Activated CD4-positive, alpha-beta T cell treated with anti-CD3 and anti-CD28 coated beads for 1 hour (primary cell): ENCODE measurements around the gene ZC3H11A.
"Not testable (repeated sequence)": the region's sequence is repeated elsewhere in the genome, so short reads cannot be mapped to it uniquely, and the experiment has no call there.

Experiments used
- DNase-seq: peaks from one replicate; pipeline ENCODE4 v3.0.0-alpha.2; 2020

The ZC3H11A gene

DNA sequence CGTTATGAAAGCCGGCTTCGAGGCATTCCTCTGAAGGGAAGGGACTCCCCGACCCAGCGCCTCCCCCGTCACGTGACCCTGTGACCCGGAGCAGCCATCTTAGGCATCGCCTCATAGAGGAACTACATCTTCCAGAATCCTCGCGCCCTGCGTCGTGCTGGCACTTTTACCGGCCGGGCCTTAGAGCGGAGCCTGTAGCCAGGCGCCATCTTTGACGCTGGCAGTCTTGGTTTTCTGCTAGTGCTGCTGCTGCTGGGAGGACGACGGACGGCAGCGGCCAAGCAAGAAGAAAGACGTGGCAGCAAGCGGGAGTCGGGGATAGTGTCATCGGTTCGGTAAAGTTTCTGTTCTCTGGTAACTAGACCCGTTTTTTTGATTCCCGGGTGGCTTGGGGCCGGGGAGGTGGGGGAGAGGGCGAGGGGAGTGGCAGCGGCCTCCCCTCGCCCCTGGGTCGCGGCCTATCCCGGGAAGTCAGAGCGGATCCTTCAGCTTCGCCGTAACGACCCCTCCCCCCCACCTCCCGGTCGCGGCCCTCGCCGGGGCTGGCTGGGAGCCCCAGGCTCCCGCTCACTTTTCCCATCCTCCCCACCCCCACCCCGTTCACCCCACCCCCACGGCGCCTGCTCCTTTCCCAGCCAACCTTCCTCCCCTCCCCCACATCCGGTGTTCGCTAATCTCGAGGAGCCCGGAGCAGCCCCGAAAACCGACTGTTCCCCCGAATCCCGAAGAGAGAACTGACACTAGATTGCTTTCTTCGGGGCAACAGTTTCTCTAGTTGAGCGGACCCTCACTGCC, at the start of gene ZC3H11A, which contains the start of gene ZBED6:
TSS of gene ZC3H11A (plus strand) at position 183 of the 795 bp plus-strand sequence. CDS start 21,448 bp downstream, outside the sequence.
TSS of gene ZBED6 (plus strand) at position 183 of the 795 bp plus-strand sequence. CDS start 1,900 bp downstream, outside the sequence.
- DNase-seq, result peak; percentile 97

DNA sequence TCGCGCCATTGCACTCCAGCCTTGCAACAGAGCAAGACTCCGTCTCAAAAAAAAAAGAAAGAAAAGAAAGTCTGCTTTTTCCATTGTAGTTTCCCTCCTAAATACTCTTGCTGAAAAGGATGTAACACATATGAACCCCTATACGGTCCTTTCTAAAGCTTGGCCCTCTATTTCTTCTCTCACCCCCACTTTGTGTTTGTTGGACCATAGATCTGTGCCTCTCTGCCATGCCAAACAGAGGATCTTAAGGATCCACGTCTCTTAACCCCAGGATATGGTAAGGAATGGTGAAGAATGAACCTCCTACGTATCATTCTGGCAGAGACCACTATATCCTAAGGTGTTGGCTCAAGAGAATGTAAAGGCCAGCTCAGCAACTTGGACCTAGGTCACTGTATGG, 49.1 kb upstream of the ZC3H11A start:
- DNase-seq, result no peak

DNA sequence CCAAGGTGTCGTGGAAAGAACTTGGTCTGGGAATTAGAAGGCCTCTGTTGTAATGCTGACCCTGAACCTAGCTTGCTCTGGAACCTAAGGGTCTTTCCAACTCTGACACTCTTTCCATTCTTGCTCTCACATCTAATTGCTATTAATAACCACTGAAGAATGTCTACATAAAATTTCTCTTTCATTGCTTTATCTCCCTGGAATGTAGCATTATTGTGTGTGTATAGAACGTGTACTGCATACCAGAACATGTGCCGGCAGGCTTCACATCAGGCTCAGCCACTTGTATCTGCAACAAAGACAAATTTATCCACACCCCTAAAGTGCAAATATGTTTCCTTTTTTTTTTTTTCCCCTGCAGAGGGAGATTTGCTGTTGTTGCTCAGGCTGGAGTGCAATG, 44.4 kb upstream of the ZC3H11A start:
- DNase-seq, result no peak

DNA sequence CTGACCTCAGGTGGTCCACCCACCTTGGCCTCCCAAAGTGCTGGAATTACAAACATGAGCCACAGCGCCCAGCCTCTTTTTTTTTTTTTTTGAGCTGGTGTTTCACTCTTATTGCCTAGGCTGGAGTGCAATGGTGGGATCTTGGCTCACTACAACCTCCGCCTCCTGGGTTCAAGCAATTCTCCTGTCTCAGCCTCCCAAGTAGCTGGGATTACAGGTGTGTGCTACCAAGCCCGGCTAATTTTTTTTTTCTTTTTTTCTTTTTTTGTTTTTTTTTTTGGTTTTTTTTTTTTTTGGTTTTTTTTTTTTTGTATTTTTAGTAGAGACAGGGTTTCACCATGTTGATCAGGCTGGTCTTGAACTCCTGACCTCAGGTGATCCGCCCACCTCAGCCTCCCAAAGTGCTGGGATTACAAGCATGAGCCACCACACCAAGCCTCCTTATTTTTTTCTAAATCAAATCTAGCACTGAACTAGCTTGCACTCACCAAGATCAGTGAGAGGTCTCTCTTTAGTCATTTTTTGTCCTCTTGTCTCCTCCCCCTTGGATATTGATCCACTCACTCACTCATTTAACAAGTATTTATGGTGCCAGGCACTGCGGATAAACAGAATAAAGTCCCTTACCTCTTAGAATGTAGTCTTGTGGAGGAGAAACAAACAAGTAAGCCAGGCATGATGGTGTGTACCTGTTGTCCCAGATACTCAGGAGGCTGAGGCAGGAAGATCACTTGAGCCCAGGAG, 43.6 kb upstream of the ZC3H11A start:
- DNase-seq, result not testable (repeated sequence)

DNA sequence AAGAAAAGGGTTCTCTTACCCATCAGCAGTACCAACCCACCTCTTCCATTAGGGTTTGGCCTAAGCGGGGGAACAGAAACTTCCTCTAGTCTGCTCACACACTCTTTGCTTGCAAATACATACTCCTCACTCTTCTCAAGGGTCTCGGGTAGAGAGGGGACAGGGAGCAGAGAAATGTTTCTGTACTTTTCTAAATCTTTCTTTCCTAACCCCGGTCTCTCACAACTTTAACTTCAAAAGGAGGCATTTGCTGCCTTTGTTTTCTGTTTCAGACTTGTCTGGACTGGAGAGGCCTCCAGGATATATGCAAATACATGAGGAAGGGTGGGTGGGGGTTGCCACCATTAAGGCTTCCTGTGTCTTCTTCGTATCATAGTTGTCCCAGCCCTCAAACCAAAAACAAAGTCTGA, 41.0 kb upstream of the ZC3H11A start:
- no peak for DNase-seq

DNA sequence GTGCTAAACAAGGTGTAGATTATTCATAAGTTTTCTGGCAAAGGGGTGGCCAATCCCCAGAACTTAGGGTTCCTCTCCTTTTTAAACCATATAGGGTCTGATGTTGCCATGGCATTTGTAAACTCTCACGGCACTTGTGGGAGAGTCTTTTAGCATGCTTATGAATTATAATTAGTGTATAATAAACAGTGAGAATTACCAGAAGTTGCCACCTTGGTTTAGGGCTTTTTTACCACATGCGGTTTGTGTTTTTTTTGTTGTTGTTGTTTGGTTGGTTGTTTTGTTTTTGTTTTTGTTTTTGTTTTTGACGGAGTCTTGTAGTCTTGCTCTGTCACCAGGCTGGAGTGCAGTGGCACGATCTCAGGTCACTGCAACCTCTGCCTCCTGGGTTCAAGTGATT, 39.4 kb upstream of the ZC3H11A start:
- no peak for DNase-seq

DNA sequence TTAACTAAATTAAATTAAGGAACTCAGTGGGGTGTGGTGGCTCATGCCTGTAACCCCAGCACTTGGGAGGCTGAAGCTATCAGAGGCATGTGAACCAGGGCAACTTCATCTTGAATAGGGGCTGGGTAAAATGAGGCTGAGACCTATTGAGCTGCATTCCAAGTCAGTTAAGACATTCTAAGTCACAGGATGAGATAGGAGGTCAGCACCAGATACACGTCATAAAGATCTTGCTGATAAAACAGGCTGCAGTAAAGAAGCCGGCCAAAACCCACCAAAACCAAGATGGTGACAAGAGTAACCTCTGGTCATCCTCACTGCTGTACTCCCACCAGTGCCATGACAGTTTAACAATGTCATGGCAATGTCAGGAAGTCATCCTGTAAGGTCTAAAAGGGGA, 36.7 kb upstream of the ZC3H11A start:
- DNase-seq, result not testable (repeated sequence)

DNA sequence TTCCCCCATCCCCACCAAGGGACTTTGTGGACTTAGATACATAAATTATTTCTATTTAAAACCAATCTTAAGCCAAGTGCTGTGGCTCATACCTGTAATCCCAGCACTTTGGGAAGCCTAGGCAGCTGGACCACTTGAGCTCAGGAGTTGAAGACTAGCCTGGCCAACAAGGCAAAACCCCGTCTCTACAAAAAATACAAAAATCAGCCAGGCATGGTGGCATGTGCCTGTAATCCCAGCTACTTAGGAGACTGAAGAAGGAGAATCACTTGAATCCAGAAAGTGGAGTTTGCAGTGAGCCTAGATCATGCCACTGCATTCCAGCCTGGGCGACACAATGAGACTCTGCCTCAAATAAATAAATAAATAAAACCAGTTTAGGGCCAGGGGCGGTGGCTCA, 34.9 kb upstream of the ZC3H11A start:
- no peak for DNase-seq

DNA sequence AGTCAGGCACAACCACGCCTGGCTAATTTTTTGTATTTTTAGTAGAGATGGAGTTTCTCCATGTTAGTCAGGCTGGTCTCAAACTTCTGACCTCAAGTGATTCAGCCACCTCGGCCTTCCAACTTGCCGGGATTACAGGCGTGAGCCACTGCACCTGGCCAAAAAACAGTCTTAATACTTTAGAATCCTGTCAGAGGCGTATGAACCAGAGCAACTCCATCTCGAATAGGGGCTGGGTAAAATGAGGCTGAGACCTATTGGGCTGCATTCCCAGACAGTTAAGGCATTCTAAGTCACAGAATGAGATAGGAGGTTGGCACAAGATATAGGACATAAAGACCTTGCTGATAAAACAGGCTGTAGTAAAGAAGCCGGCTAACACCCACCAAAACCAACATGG, 33.5 kb upstream of the ZC3H11A start:
- DNase-seq, result not testable (repeated sequence)

DNA sequence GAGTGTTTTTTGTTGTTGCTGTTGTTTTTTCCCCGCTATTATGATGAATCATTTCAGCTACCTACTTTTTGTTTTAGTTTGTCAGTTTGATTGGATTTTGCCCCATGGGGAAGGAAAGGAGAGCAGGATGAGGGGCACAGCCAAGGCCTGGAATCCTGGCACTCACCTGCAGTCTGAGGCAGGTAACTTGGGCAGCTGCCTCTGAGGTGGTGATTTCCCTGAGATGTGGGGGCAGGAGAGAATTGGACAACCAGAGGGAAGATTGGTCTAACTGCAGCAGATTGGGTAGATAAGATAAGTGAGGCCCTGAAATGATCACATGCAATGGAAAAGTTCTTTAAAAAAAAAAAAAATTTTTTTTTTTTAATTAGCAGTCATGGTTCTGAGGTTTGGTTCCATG, 31.9 kb upstream of the ZC3H11A start:
- no peak for DNase-seq

DNA sequence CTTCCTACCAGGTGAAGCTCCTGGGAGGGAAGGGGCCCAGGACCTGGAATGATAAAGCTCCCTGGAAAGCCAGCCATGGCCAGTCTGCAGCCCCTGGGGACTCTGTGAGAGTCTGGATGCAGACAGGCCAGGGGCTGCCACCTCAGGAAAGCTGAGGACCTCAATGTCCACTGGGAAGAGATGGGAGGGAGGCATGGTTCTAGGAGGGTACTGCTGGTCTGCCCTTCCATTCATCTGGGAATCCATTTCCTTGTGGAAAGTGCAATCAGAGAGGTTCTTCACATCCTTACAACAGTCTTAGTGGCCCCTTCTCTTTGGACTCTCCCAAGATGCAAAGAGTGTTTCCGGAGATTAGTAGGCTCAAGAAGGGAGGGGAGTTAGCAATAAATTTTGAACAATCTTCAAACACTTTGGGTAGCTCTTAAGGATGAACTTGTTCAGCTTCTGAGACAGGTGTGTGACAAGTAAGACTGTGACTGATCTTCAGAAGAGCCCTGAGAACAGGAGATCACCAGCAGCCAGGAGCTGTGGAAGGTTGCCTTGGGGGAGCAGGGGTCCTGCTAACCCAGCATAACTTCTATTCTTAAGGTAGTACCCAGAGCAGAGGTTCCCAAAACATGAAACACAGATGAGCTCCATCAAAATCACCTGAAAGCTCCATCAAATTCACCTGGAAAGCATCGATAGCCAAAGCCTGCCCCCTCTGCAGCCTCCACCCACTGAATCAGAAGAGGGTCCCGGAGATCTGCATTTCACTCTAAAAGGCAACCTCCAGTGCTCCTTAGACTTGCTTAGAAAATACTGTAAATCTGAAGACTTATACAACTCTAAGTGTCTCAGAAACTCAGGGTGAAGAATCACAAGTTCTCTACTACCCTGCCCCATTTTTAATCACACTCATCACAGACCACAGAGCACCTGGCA, 31.1 kb upstream of the ZC3H11A start:
- no peak for DNase-seq

DNA sequence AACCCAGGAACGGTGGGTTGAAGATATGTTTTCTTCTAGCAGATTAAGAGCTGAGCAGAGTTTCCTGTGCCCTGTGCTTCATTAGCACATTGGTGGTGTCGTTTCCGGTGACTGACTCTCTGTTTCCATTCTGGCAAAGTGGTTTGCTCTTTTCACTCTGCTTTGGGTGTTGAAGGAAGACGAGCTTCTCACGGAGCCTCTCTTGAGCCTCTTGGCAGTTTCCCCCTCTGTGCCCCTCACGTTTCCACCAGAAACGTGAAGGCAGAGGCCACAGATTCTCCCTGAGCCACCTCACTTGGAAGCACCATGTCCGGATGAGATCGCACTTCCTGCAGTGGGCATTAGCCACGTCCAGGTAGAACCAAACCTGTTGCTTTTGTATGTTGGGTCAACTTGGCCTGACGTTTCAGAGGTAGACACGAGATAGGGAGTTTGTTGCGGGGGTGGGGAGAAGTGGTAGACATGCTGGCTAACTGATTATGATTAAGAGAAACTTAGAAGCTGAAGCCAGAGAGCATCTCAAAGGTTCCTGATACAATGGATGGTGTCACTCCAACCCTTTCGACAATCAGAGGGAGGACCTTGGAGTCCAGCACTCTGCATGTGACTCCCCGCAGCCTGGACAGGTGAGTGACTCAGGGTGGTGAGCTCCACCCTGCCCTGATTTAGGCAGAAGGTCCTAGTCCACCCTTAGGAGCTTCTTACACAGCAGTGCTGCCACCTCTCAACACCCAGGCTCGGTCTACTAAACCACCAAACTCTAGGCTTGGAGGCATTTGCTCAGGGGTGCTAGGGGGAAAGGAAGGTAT, 30.2 kb upstream of the ZC3H11A start, which contains the start of gene LAX1:
TSS of gene LAX1 (plus strand) at position 155 of the 809 bp plus-strand sequence. CDS start at position 538, 383 bp downstream.
- peak; percentile 72 for DNase-seq

DNA sequence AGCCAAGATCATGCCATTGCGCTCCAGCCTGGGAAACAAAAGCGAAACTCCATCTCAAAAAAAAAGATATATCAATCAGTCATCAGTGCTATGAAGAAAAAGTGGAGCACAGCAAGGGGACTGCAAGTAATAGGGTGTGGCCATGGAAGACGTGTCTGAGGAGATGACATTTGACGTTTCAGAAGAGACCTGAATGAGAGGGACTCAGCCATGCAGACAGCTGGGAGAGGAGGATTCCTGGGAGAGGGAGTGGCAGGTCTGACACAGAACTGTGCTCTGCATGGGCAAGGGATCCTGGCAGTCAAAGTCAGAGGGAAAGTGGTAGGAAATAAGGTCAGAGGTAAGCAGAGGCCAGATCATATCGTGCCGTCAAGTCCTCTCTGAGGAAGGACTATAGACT, 27.2 kb upstream of the ZC3H11A start:
- DNase-seq, result no peak

DNA sequence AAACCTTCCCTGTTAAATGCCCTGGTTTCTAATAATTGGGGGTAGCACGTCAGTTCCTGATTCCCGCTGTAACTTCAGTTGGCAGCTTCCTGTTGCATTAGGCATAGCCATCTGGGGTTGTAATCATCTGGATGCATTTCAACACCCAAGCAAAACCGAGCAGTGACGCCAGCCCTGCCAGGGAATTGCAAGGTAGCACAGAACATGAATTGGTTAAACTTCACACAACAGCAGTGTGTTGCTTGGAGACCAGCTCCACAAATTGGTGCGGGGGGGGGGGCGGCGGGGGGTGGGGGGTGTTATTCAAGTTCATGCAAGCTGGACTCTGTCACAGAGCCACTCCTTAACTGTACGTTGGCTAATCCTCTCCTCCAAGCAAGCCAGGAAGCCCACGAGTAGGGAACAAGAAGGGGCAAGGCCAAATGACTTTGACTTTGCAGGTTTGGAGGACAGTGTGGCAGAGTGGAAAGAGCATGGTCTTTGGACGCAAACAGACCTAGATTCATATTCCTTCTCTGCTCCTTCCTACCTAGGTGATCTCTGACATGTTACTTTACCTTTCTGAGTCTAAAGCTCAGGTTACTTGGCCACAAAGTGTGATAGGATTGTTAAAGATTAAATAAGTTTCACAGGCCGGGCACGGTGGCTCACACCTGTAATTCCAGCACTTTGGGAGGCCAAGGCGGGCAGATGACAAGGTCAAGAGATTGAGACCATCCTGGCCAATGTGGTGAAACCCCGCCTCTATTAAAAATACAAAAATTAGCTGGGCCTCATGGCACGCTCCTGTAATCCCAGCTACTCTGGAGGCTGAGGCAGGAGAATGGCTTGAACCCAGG, 25.7 kb upstream of the ZC3H11A start:
- no peak for DNase-seq

DNA sequence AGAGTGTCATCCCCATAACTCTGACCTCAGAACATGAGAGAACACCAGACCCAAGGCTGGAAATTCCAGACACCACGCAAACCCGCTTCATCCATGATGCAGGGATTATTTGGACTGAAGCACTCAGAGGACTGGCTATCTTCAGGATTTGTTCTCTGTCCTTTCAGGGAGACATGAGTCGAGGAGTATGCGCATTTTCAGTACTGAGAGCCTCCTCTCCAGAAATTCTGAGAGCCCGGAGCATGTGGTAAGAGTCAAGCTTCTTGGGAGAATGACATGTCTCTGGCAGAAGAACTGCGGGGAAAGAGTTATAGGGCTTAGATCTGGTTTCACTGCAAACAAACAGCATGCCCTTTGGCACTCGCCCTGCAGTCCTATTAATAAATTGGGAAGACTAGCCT, 23.5 kb upstream of the ZC3H11A start:
- DNase-seq, result no peak

DNA sequence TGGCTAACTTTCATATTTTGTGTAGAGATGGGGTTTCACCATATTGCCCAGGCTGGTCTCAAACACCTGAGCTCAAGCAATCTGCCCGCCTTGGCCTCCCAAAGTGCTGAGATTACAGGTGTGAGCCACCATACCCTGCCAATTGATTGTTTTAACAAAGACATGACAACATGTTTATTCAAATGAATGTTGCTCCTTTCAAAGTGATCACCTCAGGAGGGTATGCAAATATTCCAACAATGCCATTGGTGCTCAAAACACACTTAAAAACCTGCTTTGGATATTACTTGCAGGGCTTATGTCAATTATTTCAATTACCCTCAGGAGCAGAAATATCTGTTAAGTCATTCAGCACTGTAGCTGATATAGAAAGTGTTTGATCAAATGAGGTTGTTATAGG, 22.6 kb upstream of the ZC3H11A start:
- DNase-seq, result no peak

DNA sequence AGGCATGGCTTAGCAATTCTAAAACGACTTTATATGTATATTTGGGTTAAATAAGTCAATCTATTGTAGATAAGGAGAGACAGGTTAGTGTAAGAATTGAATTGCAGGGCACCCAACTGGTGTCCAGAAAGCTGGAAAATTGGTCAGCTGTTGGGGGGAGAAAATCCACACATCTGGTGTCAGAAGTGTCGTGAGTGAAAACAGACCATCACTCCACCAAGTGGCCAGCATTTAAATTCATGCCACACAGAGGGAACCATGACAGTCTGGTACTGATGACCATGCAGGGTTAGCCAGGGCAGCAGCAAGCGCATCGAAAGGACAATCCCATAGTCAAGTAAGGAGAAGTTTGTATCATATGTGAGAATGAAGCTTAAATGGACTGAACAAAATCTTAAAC, 18.8 kb upstream of the ZC3H11A start:
- no peak for DNase-seq

DNA sequence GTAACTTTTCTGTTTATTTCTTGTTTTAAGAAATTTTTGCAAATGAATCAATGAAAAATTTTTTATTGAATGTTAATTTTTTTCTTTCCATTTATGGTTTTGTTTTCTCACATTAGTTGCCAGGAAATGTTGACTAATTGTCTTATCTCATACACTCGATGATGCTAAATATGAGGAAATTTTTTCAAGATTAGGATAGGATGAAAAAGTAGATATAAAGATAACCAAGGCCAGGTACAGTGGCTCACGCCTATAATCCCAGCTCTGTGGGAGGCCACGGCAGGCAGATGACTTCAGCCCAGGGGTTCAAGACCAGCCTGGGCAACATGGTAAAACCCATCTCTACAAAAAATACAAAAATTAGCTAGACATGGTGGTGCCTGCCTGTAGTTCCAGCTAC, 17.8 kb upstream of the ZC3H11A start:
- no peak for DNase-seq

DNA sequence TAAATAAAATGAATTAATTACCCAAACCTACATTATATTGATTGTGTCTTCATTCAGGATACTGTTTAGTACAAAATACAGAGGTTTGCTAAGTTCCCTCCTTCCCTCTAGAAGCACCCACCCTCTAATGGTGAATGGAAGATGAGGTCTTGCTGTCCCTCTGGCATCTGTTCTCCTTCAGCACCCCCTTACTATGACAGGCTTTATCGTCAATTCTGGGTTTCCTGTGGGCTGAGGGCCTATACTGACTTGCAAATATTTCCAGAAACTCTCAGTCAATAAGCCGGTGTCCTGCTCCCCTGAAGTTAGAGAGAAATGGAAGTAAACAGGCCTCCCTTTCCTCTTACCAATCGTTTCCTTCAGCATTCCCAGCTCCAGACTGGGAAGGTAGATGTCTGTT, 17.3 kb upstream of the ZC3H11A start:
- DNase-seq, result no peak

DNA sequence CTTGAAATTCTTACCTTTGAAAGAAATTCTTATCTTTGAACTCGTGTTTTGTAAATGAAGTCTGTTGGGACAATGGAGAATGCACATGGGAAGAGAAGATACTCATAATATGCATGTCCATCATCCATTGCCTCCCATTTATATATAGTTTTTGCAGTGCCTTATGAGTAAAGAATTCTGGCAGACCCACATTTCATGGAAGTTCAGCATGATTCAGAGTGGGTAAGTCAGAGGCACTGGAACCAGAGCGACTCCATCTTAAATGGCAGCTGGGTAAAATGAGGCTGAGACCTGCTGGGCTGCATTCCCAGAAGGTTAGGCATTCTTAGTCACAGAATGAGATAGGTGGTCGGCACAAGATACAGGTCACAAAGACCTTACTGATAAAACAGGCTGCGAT, 16.6 kb upstream of the ZC3H11A start:
- no peak for DNase-seq

DNA sequence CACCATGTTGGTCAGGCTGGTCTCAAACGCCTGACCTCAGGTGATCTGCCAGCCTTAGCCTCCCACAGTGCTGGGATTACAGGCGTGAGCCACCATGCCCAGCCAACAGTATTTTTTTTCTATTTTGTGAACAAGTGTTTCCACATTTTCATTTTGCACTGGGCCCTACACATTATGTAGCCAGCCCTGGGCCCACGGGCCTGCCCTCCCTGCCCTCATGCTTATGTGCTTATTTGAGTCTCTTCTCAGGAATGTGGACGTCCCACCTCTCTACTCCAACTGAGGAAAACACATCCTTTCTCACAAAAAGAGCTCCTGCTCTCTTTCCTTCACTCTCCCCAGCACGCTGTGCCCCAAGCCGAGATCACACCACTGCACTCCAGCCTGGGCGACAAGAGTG, 13.5 kb upstream of the ZC3H11A start:
- no peak for DNase-seq
